Liver (tissue), 9 donors: ENCODE results near the gene DIP2C. TPM values are rescaled to one million over a fixed set of nuclear protein-coding genes. Genes with fewer than 3 reads are reported as not detected.

ENCODE experiments used
- DNase-seq: peaks from one replicate; pipeline ENCODE4 v3.0.0-alpha.2; 2017; ENCODE audit warnings: low spot score
- H3K27ac ChIP-seq, 2 donors: one replicate each; pipeline ENCODE4 v1.7.0; 2013; ENCODE audit warnings: inconsistent platforms in 2 of 2, low read length in 2 of 2, control low read depth in 1 of 2, low read depth in 1 of 2, mild to moderate bottlenecking in 1 of 2
- H3K27me3 ChIP-seq, 4 donors: one replicate each; pipeline versions ENCODE4 v1.6.1 to v1.7.0; 2013; ENCODE audit warnings: low read length in 3 of 4, inconsistent platforms in 1 of 4, mild to moderate bottlenecking in 1 of 4, moderate library complexity in 1 of 4; ENCODE audit not compliant: control insufficient read depth in 4 of 4, insufficient read depth in 4 of 4
- H3K36me3 ChIP-seq, 4 donors: one replicate each; pipeline versions ENCODE4 v1.6.1 to v1.7.0; 2013; ENCODE audit warnings: low read length in 3 of 4, mild to moderate bottlenecking in 3 of 4, low read depth in 1 of 4, moderate library complexity in 1 of 4; ENCODE audit not compliant: control insufficient read depth in 4 of 4, insufficient read depth in 3 of 4
- H3K4me1 ChIP-seq, 4 donors: one replicate each; pipeline versions ENCODE4 v1.6.1 to v1.7.0; 2013; ENCODE audit warnings: low read length in 3 of 4, mild to moderate bottlenecking in 3 of 4, moderate library complexity in 1 of 4; ENCODE audit not compliant: control insufficient read depth in 4 of 4, insufficient read depth in 4 of 4
- H3K4me3 ChIP-seq, 3 donors: one replicate each; pipeline versions ENCODE4 v1.6.1 to v1.7.0; 2013; ENCODE audit warnings: low read length in 3 of 3, control low read depth in 1 of 3, low read depth in 1 of 3, mild to moderate bottlenecking in 1 of 3
- H3K9ac ChIP-seq, 2 donors: one replicate each; pipeline ENCODE4 v1.7.0; 2013; ENCODE audit warnings: low read length in 2 of 2, mild to moderate bottlenecking in 2 of 2, moderate library complexity in 2 of 2, control low read depth in 1 of 2, low read depth in 1 of 2
- H3K9me3 ChIP-seq, 4 donors: one replicate each; pipeline versions ENCODE4 v1.6.1 to v1.7.0; 2013; ENCODE audit warnings: low read length in 3 of 4; ENCODE audit not compliant: control insufficient read depth in 4 of 4
- EGR1 ChIP-seq, 2 donors: IDR thresholded peaks; 2 replicates each; pipeline ENCODE4 v1.6.1; 2016 to 2018; ENCODE audit warnings: antibody characterized with exemption in 2 of 2, low read depth in 2 of 2
- FOXA1 ChIP-seq: IDR thresholded peaks from 2 replicates; pipeline ENCODE4 v1.6.1; 2016; ENCODE audit warnings: antibody characterized with exemption
- GABPA ChIP-seq, 2 donors: IDR thresholded peaks in 1 of 2; conservative IDR thresholded peaks in 1 of 2; 2 replicates each; pipeline ENCODE4 v1.6.1; 2016; ENCODE audit warnings: antibody characterized with exemption in 2 of 2, mild to moderate bottlenecking in 1 of 2, moderate library complexity in 1 of 2
- HNF4A ChIP-seq, 2 donors: conservative IDR thresholded peaks; 2 replicates each; pipeline ENCODE4 v1.6.1; 2016; ENCODE audit warnings: antibody characterized with exemption in 2 of 2, mild to moderate bottlenecking in 2 of 2
- HNF4G ChIP-seq: IDR thresholded peaks from 2 replicates; pipeline ENCODE4 v1.6.1; 2016; ENCODE audit warnings: antibody characterized with exemption
- JUND ChIP-seq, 2 donors: IDR thresholded peaks; 2 replicates each; pipeline ENCODE4 v1.6.1; 2016; ENCODE audit warnings: antibody characterized with exemption in 2 of 2
- NR2F2 ChIP-seq: IDR thresholded peaks from 2 replicates; pipeline ENCODE4 v1.6.1; 2016; ENCODE audit warnings: antibody characterized with exemption
- RAD21 ChIP-seq, 2 donors: IDR thresholded peaks; 2 replicates each; pipeline ENCODE4 v1.6.1; 2016; ENCODE audit warnings: antibody characterized with exemption in 2 of 2, mild to moderate bottlenecking in 2 of 2
- RXRA ChIP-seq, 2 donors: IDR thresholded peaks; 2 replicates each; pipeline ENCODE4 v1.6.1; 2017 to 2018; ENCODE audit warnings: antibody characterized with exemption in 2 of 2, mild to moderate bottlenecking in 1 of 2
- SP1 ChIP-seq: IDR thresholded peaks from 2 replicates; pipeline ENCODE4 v1.6.1; 2018; ENCODE audit warnings: antibody characterized with exemption, mild to moderate bottlenecking
- TAF1 ChIP-seq: conservative IDR thresholded peaks from 2 replicates; pipeline ENCODE4 v1.6.1; 2016; ENCODE audit warnings: antibody characterized with exemption, mild to moderate bottlenecking
- YY1 ChIP-seq: IDR thresholded peaks from 2 replicates; pipeline ENCODE4 v1.6.1; 2016; ENCODE audit warnings: antibody characterized with exemption, mild to moderate bottlenecking
- ZBTB33 ChIP-seq: IDR thresholded peaks from 2 replicates; pipeline ENCODE4 v1.6.1; 2016; ENCODE audit warnings: antibody characterized with exemption
- WGBS: extraction: QIAGEN DNeasy Blood & Tissue Kit; methylation state at CpG from one replicate; pipeline ENCODE4 v1.1.7; 2013; 5-methylcytosine and 5-hydroxymethylcytosine counted together
- polyA plus RNA-seq, 2 donors: library from polyadenylated mRNA; stranded (reverse) in 1 of 2; unstranded in 1 of 2; fragments of 200-250 nt in 1 of 2; fragments of >200 nt in 1 of 2; fragmentation: Nextera tagmentation in 1 of 2; extraction: Ambion mirVana in 1 of 2; gene quantifications; one replicate each; pipeline versions ENCODE4 v1.2.1 to v1.2.3, GENCODE V29; 2013 to 2015
- total RNA-seq, 2 donors: library from RNA; depleted of rRNA; stranded (reverse); fragments of >200 nt; gene quantifications; one replicate each; pipeline ENCODE4 v1.2.3, GENCODE V29; 2014
- TF ChIP-seq, protein P1 (sequence below): IDR thresholded peaks from 2 replicates; pipeline ENCODE4 v1.6.1; 2016; ENCODE audit warnings: antibody characterized with exemption
- TF ChIP-seq, protein P2 (sequence below): IDR thresholded peaks from 2 replicates; pipeline ENCODE4 v1.6.1; 2016; ENCODE audit warnings: antibody characterized with exemption
- TF ChIP-seq, protein P3 (sequence below): IDR thresholded peaks from 2 replicates; pipeline ENCODE4 v1.6.1; 2016; ENCODE audit warnings: antibody characterized with exemption, mild to moderate bottlenecking
- donor health status: healthy.
- donor health status: healthy.
- donor health status: healthy.
- donor health status: healthy.
- donor health status: healthy.

DIP2C gene
- total and polyA plus RNA-seq, 4 donors, result 4.2 to 12.2 (median 5.7) TPM

DNA sequence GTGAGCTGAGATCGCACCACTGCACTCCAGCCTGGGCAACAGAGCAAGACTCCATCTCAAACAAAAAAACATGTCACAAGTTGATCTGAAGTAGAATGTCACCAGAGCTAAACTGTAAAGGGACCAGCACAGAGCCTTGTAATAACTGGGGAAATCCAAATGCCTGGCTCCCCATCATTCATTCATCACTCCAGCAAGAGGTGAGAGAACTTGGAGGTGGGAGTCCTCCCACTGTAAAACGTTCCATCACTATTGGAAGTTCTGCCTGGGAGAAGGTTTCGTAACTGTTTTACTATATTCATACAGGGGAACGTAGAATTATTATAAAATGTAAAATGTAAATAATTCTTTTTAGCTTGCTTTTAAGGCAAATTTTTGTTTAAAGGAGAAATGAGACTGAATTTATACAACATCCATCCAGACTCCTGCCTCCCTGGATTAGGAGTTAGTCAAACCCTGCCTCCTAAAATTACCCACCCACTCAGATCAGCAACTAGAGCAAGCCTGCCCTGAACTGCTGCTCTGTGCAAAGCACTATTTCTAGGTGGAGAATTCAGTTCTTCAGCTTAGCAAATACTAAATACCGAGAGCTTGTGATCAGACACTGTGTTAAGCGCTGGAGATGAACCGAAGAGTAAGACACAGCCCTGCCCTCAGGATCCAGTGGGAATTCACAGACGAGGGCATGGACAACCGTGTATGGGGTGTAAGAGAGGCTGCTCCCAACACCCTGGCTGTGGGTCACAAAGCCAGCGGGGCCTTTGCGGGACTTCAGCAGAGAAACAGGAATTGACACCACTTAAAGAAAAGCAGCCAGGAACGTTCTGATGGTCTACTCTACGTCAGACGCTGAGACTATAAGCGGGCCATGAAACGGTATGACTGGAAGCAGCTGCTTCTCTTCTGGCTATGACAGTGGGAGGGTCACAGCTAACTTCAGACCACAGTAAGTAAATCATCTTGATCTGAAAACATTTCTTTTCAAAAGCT lies 345.9 kb downstream of the DIP2C start:
- WGBS, result 92% methylated on average over 16 of the region's 16 CpGs
- Histone ChIP-seq H3K9me3 (no peaks in the 10 kb centered on the region), H3K36me3 (peaks cover 3 to 19% (median 11%) of the 10 kb centered on the region in 4 donors), H3K27me3 (no peaks in the 10 kb centered on the region), H3K4me3 (no peak overlapping the region), H3K27ac (no peak overlapping the region), H3K4me1 (peaks cover 0 to 5% (median 2%) of the 10 kb centered on the region in 4 donors), H3K9ac (no peak overlapping the region)
- TF ChIP-seq ZBTB33 (no peak), YY1 (no peak), GABPA (IDR thresholded peaks at IDR 0.05 in 1 of 2, conservative IDR thresholded peaks at IDR 0.05 in 1 of 2) (no peak), SP1 (no peak), NR2F2 (no peak), HNF4A (conservative IDR thresholded peaks at IDR 0.05) (no peak), HNF4G (no peak)
- TF ChIP-seq, protein P1, sequence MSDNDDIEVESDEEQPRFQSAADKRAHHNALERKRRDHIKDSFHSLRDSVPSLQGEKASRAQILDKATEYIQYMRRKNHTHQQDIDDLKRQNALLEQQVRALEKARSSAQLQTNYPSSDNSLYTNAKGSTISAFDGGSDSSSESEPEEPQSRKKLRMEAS, result no peak
- no peak for DNase-seq

- no peak for TF ChIP-seq SP1
- no peak for TF ChIP-seq ZBTB33
- no peak for TF ChIP-seq YY1
- no peak overlapping the region for H3K9ac ChIP-seq
- no peaks in the 10 kb centered on the region for H3K27me3 ChIP-seq
- WGBS, result 95% methylated on average over 23 of the region's 23 CpGs
- H3K36me3 ChIP-seq, result peaks cover 0 to 19% (median 7%) of the 10 kb centered on the region in 4 donors
- peaks cover 0 to 6% (median 5%) of the 10 kb centered on the region in 4 donors for H3K4me1 ChIP-seq
- no peak for DNase-seq
- H3K27ac ChIP-seq, result no peak overlapping the region
- H3K9me3 ChIP-seq, result no peaks in the 10 kb centered on the region
- H3K4me3 ChIP-seq, result no peak overlapping the region
Measured at GRCh38 chr10:341081-341740, 348.3 kb downstream of the DIP2C start.

- no peaks in the 10 kb centered on the region for H3K9me3 ChIP-seq
- H3K36me3 ChIP-seq, result peaks cover 0 to 19% (median 7%) of the 10 kb centered on the region in 4 donors
- H3K4me3 ChIP-seq, result no peak overlapping the region
- H3K9ac ChIP-seq, result no peak overlapping the region
- H3K4me1 ChIP-seq, result peaks cover 0 to 6% (median 5%) of the 10 kb centered on the region in 4 donors
- no peaks in the 10 kb centered on the region for H3K27me3 ChIP-seq
- no peak overlapping the region for H3K27ac ChIP-seq
- 96% methylated on average over 11 of the region's 11 CpGs for WGBS
- no peak for DNase-seq
- TF ChIP-seq HNF4A (conservative IDR thresholded peaks at IDR 0.05), result no peak
- no peak for TF ChIP-seq YY1
- no peak for TF ChIP-seq RAD21 (IDR thresholded peaks at IDR 0.05)
- no peak for TF ChIP-seq JUND (IDR thresholded peaks at IDR 0.05)
- TF ChIP-seq, protein P1, result no peak
- TF ChIP-seq GABPA (IDR thresholded peaks at IDR 0.05 in 1 of 2, conservative IDR thresholded peaks at IDR 0.05 in 1 of 2), result no peak
- TF ChIP-seq, protein P2, sequence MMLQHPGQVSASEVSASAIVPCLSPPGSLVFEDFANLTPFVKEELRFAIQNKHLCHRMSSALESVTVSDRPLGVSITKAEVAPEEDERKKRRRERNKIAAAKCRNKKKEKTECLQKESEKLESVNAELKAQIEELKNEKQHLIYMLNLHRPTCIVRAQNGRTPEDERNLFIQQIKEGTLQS, result no peak
- no peak for TF ChIP-seq HNF4G
- TF ChIP-seq SP1, result no peak
- TF ChIP-seq, protein P3, sequence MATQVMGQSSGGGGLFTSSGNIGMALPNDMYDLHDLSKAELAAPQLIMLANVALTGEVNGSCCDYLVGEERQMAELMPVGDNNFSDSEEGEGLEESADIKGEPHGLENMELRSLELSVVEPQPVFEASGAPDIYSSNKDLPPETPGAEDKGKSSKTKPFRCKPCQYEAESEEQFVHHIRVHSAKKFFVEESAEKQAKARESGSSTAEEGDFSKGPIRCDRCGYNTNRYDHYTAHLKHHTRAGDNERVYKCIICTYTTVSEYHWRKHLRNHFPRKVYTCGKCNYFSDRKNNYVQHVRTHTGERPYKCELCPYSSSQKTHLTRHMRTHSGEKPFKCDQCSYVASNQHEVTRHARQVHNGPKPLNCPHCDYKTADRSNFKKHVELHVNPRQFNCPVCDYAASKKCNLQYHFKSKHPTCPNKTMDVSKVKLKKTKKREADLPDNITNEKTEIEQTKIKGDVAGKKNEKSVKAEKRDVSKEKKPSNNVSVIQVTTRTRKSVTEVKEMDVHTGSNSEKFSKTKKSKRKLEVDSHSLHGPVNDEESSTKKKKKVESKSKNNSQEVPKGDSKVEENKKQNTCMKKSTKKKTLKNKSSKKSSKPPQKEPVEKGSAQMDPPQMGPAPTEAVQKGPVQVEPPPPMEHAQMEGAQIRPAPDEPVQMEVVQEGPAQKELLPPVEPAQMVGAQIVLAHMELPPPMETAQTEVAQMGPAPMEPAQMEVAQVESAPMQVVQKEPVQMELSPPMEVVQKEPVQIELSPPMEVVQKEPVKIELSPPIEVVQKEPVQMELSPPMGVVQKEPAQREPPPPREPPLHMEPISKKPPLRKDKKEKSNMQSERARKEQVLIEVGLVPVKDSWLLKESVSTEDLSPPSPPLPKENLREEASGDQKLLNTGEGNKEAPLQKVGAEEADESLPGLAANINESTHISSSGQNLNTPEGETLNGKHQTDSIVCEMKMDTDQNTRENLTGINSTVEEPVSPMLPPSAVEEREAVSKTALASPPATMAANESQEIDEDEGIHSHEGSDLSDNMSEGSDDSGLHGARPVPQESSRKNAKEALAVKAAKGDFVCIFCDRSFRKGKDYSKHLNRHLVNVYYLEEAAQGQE, result no peak
- TF ChIP-seq RXRA (IDR thresholded peaks at IDR 0.05), result no peak
- TF ChIP-seq FOXA1, result no peak
- TF ChIP-seq EGR1 (IDR thresholded peaks at IDR 0.05; ENCODE audit: low read depth in 2 of 2), result no peak
- TF ChIP-seq TAF1, result no peak
Measured at GRCh38 chr10:340646-341045, 348.8 kb downstream of the DIP2C start.
